H1 (cell line): ENCODE data around the gene EN1. TPM values are rescaled to one million over a fixed set of nuclear protein-coding genes. Genes with fewer than 3 reads are reported as not detected.

Source experiments
- CTCF ChIA-PET: fragments of 300-600 bp; sonication (Branson Sonifier 250); formaldehyde crosslinking; loops from one replicate; lab custom pipeline; 2021; ENCODE audit not compliant: partially characterized antibody; lab: Charles Lee
- POLR2A ChIA-PET: fragments of 300-600 bp; sonication (Branson Sonifier 250); formaldehyde crosslinking; loops from one replicate; lab custom pipeline; 2021; ENCODE audit warnings: inconsistent platforms; ENCODE audit not compliant: partially characterized antibody; lab: Charles Lee
- DNase-seq, 2 experiments: peaks; one replicate each; pipeline versions ENCODE4 v3.0.0 to v3.0.0-alpha.2; 2010 to 2022; ENCODE audit warnings: low spot score in 2 of 2, low read depth in 1 of 2, mixed read lengths in 1 of 2
- FAIRE-seq: peaks from 2 replicates; lab custom pipeline; 2011; peaks lifted over from hg19 to GRCh38; lab: Jason Lieb, UNC
- H2AFZ ChIP-seq: 2 replicates; pipeline ENCODE4 v1.8.1; 2012; ENCODE audit warnings: low read length, inconsistent platforms
- H2AK5ac ChIP-seq: 2 replicates; pipeline ENCODE4 v1.6.1; 2013; ENCODE audit warnings: low read depth, low read length
- H2BK120ac ChIP-seq: replicated peaks from 2 replicates; pipeline ENCODE3; 2013; ENCODE audit warnings: low read depth, low read length, inconsistent platforms
- H2BK12ac ChIP-seq: 2 replicates; pipeline ENCODE4 v1.6.1; 2013; ENCODE audit warnings: low read depth, low read length
- H2BK15ac ChIP-seq: 2 replicates; pipeline ENCODE4 v1.6.1; 2013; ENCODE audit warnings: low read length
- H2BK20ac ChIP-seq: 2 replicates; pipeline ENCODE4 v1.6.1; 2013; ENCODE audit warnings: low read length
- H2BK5ac ChIP-seq: 2 replicates; pipeline ENCODE4 v1.6.1; 2013; ENCODE audit warnings: low read depth, low read length
- H3K14ac ChIP-seq: 2 replicates; pipeline ENCODE4 v1.6.1; 2013; ENCODE audit warnings: inconsistent platforms; ENCODE audit not compliant: insufficient read length
- H3K18ac ChIP-seq: 2 replicates; pipeline ENCODE4 v1.6.1; 2013; ENCODE audit warnings: low read length; ENCODE audit errors: extremely low read depth
- H3K23ac ChIP-seq: 2 replicates; pipeline ENCODE4 v1.6.1; 2013; ENCODE audit warnings: inconsistent platforms; ENCODE audit not compliant: insufficient read length
- H3K23me2 ChIP-seq: 2 replicates; pipeline ENCODE4 v1.6.1; 2013; ENCODE audit warnings: low read depth, low read length
- H3K27ac ChIP-seq: 2 replicates; pipeline ENCODE4 v1.6.1; 2011; ENCODE audit warnings: low read depth, low read length, inconsistent platforms
- H3K27me3 ChIP-seq, 4 experiments: replicated peaks in 1 of 4; 1 replicate in 1 of 4; 2 replicates in 3 of 4; pipeline versions ENCODE4 v1.6.1 to v1.8.1; 2011 to 2013; ENCODE audit warnings: low read length in 3 of 4, mild to moderate bottlenecking in 3 of 4, inconsistent platforms in 2 of 4, mixed read lengths in 2 of 4, moderate library complexity in 1 of 4; ENCODE audit not compliant: control insufficient read depth in 3 of 4, insufficient read depth in 3 of 4; ENCODE audit errors: extremely low read depth in 1 of 4
- H3K36me3 ChIP-seq, 4 experiments: 2 replicates each; pipeline versions ENCODE4 v1.6.1 to v1.8.1; 2011 to 2013; ENCODE audit warnings: mild to moderate bottlenecking in 4 of 4, low read length in 3 of 4, moderate library complexity in 2 of 4, control low read depth in 1 of 4, inconsistent platforms in 1 of 4; ENCODE audit not compliant: insufficient read depth in 4 of 4, control insufficient read depth in 2 of 4
- H3K4ac ChIP-seq: replicated peaks from 2 replicates; pipeline ENCODE3; 2013; ENCODE audit warnings: low read length, low read depth, mixed read lengths, inconsistent platforms; ENCODE audit not compliant: insufficient read length
- H3K4me1 ChIP-seq, 4 experiments: replicated peaks in 1 of 4; 1 replicate in 1 of 4; 2 replicates in 3 of 4; pipeline versions ENCODE4 v1.6.1 to v1.8.1; 2011 to 2013; ENCODE audit warnings: low read length in 3 of 4, inconsistent platforms in 2 of 4, mixed read lengths in 1 of 4; ENCODE audit not compliant: insufficient read depth in 4 of 4, control insufficient read depth in 3 of 4
- H3K4me2 ChIP-seq, 2 experiments: 2 replicates each; pipeline versions ENCODE4 v1.6.1 to v1.8.1; 2011 to 2013; ENCODE audit warnings: low read depth in 2 of 2, low read length in 2 of 2, control low read depth in 1 of 2, inconsistent platforms in 1 of 2, mild to moderate bottlenecking in 1 of 2; ENCODE audit not compliant: insufficient read depth in 1 of 2
- H3K4me3 ChIP-seq, 4 experiments: fragments of 200-600, 300-600 bp in 1 of 4; sonication (generic), shearing (Covaris generic), sonication (Bioruptor Twin) in 1 of 4; 2 replicates each; pipeline versions ENCODE4 v1.5.1 to v1.8.1; 2011 to 2016; ENCODE audit warnings: low read length in 4 of 4, low read depth in 3 of 4, control low read depth in 2 of 4, inconsistent platforms in 2 of 4, mild to moderate bottlenecking in 2 of 4, mixed read lengths in 1 of 4, moderate library complexity in 1 of 4; ENCODE audit not compliant: insufficient read depth in 2 of 4; ENCODE audit errors: extremely low read depth in 1 of 4
- H3K56ac ChIP-seq: replicated peaks from 2 replicates; pipeline ENCODE3; 2013; ENCODE audit warnings: low read depth, mild to moderate bottlenecking, mixed read lengths, low read length, inconsistent platforms; ENCODE audit not compliant: insufficient read length
- H3K79me1 ChIP-seq: 2 replicates; pipeline ENCODE4 v1.6.1; 2013; ENCODE audit warnings: low read depth, low read length, control low read depth
- H3K79me2 ChIP-seq, 2 experiments: 2 replicates each; pipeline versions ENCODE4 v1.6.1 to v1.8.1; 2012 to 2013; ENCODE audit warnings: low read length in 2 of 2, mild to moderate bottlenecking in 2 of 2, inconsistent platforms in 1 of 2; ENCODE audit not compliant: insufficient read depth in 2 of 2, control insufficient read depth in 1 of 2
- H3K9ac ChIP-seq, 4 experiments: replicated peaks in 1 of 4; 1 replicate in 1 of 4; 2 replicates in 3 of 4; pipeline versions ENCODE4 v1.6.1 to v1.8.1; 2011 to 2013; ENCODE audit warnings: low read depth in 3 of 4, low read length in 3 of 4, control low read depth in 2 of 4, mild to moderate bottlenecking in 2 of 4, moderate library complexity in 2 of 4, inconsistent platforms in 1 of 4; ENCODE audit errors: extremely low read depth in 1 of 4
- H3K9me3 ChIP-seq, 2 experiments: 2 replicates each; pipeline versions ENCODE4 v1.6.1 to v1.8.1; 2012 to 2013; ENCODE audit warnings: mild to moderate bottlenecking in 2 of 2, moderate library complexity in 2 of 2, control low read depth in 1 of 2, inconsistent platforms in 1 of 2, low read depth in 1 of 2, low read length in 1 of 2, mixed read lengths in 1 of 2; ENCODE audit not compliant: insufficient read depth in 2 of 2
- H4K20me1 ChIP-seq, 2 experiments: replicated peaks in 1 of 2; 2 replicates each; pipeline versions ENCODE3 to v1.8.1; 2011 to 2013; ENCODE audit warnings: inconsistent platforms in 2 of 2, low read length in 2 of 2, mild to moderate bottlenecking in 1 of 2; ENCODE audit not compliant: insufficient read depth in 2 of 2, control insufficient read depth in 1 of 2
- H4K5ac ChIP-seq: 2 replicates; pipeline ENCODE4 v1.6.1; 2013; ENCODE audit warnings: low read length, low read depth, mixed read lengths, inconsistent platforms; ENCODE audit not compliant: insufficient read length
- H4K8ac ChIP-seq: 2 replicates; pipeline ENCODE4 v1.8.0; 2013; ENCODE audit warnings: mild to moderate bottlenecking, moderate library complexity, low read length, inconsistent platforms; ENCODE audit not compliant: insufficient read depth; ENCODE audit errors: extremely low read depth
- H4K91ac ChIP-seq: replicated peaks from 2 replicates; pipeline ENCODE3; 2013; ENCODE audit warnings: low read length, mixed read lengths, inconsistent platforms; ENCODE audit not compliant: insufficient read length
- NANOG ChIP-seq: IDR thresholded peaks from 2 replicates; pipeline ENCODE4 v1.6.1; 2011; ENCODE audit warnings: low read length, low read depth, mild to moderate bottlenecking, inconsistent platforms; ENCODE audit not compliant: insufficient read depth, poor library complexity, severe bottlenecking
- SIX5 ChIP-seq: IDR thresholded peaks from 2 replicates; pipeline ENCODE4 v1.6.1; 2011; ENCODE audit warnings: mild to moderate bottlenecking, low read depth, low read length
- USF2 ChIP-seq: IDR thresholded peaks from 2 replicates; pipeline ENCODE4 v1.6.1; 2011; ENCODE audit warnings: low read length, improper control_type of control experiment
- WGBS, 2 experiments: shearing (Covaris generic) in 1 of 2; methylation state at CpG; one replicate each; pipeline versions ENCODE4 v1.1.6 to v1.1.7; 2013 to 2015; ENCODE audit warnings: low lambda C conversion rate in 2 of 2, mixed read lengths in 2 of 2, inconsistent platforms in 1 of 2, low coverage in 1 of 2, missing lambda C conversion rate in 1 of 2; ENCODE audit not compliant: insufficient replicate concordance in 2 of 2, insufficient coverage in 1 of 2, insufficient read length in 1 of 2; ENCODE audit errors: extremely low coverage in 1 of 2, missing lambda C conversion rate in 1 of 2; 5-methylcytosine and 5-hydroxymethylcytosine counted together
- polyA plus RNA-seq, 7 experiments: library from polyadenylated mRNA; depleted of rRNA in 3 of 7; stranded (reverse) in 5 of 7; unstranded in 2 of 7; fragments of >200 nt in 5 of 7; fragments of 200-250 nt in 2 of 7; gene quantifications; 1 replicate in 5 of 7; 2 replicates in 1 of 7; 4 replicates in 1 of 7; pipeline versions ENCODE4 v1.2.1 to v1.2.3, GENCODE V29; 2011 to 2013; ENCODE audit warnings: missing spikeins in 2 of 7, mixed read lengths in 2 of 7
- total RNA-seq: library from RNA; stranded (reverse); fragmentation: NEBNext Ultra II Directional; extraction: Animal tissue kit (Norgen Biotek cat#: 25700); gene quantifications from 2 replicates; pipeline ENCODE4 v1.2.1, GENCODE V29; 2021
- TF ChIP-seq, protein P1 (sequence below), 3 experiments: IDR thresholded peaks; 1 replicate in 2 of 3; 2 replicates in 1 of 3; pipeline versions ENCODE4 v1.5.1 to v1.6.1; 2011; ENCODE audit warnings: low read length in 3 of 3, mild to moderate bottlenecking in 3 of 3, inconsistent platforms in 2 of 3, low read depth in 1 of 3, moderate library complexity in 1 of 3; ENCODE audit not compliant: insufficient read depth in 1 of 3; ENCODE audit errors: control extremely low read depth in 1 of 3

Gene EN1
- total and polyA plus RNA-seq, 2 of the 8 experiments (the other 6 are each of a cell fraction or from before 2014, with no cell fraction given) = not detected

DNA sequence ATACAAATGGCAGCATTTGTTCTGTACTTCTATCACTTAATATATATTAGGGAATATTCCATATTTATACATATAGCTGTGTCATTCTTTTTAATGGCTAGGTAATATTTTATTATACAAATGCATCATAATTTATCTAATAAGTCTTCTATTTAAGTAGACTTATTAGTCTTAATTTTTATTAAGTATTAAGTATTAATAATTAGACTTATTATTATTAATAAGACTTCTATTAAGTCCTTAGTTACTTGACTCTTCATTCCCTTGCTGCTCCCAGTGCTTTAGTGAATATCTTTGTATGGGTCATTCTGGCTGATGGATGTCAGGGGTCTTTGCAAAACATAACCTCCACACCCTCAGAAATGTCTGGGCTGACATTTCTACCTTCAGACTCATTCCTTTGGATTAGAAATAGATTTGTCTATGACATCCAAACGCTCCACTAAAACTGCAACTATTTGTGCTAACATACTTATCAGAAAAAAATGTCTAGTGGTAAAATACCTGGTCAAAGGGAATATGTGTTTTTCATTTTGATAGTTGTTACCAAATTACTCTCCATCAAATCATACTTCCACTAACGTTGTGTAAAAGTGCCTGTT is 35.8 kb downstream of the EN1 start:
- H3K4ac ChIP-seq = no peak overlapping the region
- no peak overlapping the region for H3K18ac ChIP-seq
- no peak overlapping the region for H2BK12ac ChIP-seq
- no peak overlapping the region for H4K91ac ChIP-seq
- H3K79me1 ChIP-seq = no peaks in the 10 kb centered on the region
- no peaks in the 10 kb centered on the region for H3K9me3 ChIP-seq
- ChIA-PET CTCF (interaction anchor here (1.3 kb wide), 1 partner anchor 21 kb away, joined by 3 read pairs; no protein-coding TSS in a partner anchor), POLR2A (interaction anchor here (1.0 kb wide), 1 partner anchor 9 kb away, joined by 3 read pairs; no protein-coding TSS in a partner anchor)
- no peak overlapping the region for H3K23ac ChIP-seq
- no peaks in the 10 kb centered on the region for H3K36me3 ChIP-seq
- H3K27ac ChIP-seq = no peak overlapping the region
- no peak overlapping the region for H3K9ac ChIP-seq
- no peak overlapping the region for H2BK5ac ChIP-seq
- H4K5ac ChIP-seq = no peak overlapping the region
- WGBS, 2 experiments = 76% methylated on average over 2 of the region's 2 CpGs; no CpG with 5 or more reads in 1 of the 2 experiments
- no peaks in the 10 kb centered on the region for H4K20me1 ChIP-seq
- no peak overlapping the region for H2BK15ac ChIP-seq
- 0 out of 2 replicates have a peak, but pooled peaks cover 2% of the 10 kb centered on the region for H3K23me2 ChIP-seq
- no peak overlapping the region for H3K4me3 ChIP-seq
- H3K79me2 ChIP-seq = no peaks in the 10 kb centered on the region
- H2AFZ ChIP-seq = no peak overlapping the region
- DNase-seq = no peak
- H2BK20ac ChIP-seq = no peak overlapping the region
- no peak overlapping the region for H3K56ac ChIP-seq
- no peak overlapping the region for H3K14ac ChIP-seq
- no peak overlapping the region for H3K4me2 ChIP-seq
- H3K27me3 ChIP-seq = peaks cover 0 to 8% (median 2%) of the 10 kb centered on the region in 4 experiments; a peak in 4 of 7 replicates
- FAIRE-seq = no peak
- no peak overlapping the region for H2AK5ac ChIP-seq
- no peak overlapping the region for H2BK120ac ChIP-seq
- H3K4me1 ChIP-seq = peaks cover 23 to 43% (median 28%) of the 10 kb centered on the region in 4 experiments
- TF ChIP-seq NANOG (no peak), SIX5 (no peak), USF2 (no peak)
- TF ChIP-seq, protein P1, sequence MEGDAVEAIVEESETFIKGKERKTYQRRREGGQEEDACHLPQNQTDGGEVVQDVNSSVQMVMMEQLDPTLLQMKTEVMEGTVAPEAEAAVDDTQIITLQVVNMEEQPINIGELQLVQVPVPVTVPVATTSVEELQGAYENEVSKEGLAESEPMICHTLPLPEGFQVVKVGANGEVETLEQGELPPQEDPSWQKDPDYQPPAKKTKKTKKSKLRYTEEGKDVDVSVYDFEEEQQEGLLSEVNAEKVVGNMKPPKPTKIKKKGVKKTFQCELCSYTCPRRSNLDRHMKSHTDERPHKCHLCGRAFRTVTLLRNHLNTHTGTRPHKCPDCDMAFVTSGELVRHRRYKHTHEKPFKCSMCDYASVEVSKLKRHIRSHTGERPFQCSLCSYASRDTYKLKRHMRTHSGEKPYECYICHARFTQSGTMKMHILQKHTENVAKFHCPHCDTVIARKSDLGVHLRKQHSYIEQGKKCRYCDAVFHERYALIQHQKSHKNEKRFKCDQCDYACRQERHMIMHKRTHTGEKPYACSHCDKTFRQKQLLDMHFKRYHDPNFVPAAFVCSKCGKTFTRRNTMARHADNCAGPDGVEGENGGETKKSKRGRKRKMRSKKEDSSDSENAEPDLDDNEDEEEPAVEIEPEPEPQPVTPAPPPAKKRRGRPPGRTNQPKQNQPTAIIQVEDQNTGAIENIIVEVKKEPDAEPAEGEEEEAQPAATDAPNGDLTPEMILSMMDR (IDR thresholded peaks at IDR 0.05; ENCODE audit: control extremely low read depth in 1 of 3, insufficient read depth in 1 of 3, low read depth in 1 of 3, low read length in 3 of 3) = no peak
- TF ChIP-seq, all 59 proteins: peak for 0
- no peak overlapping the region for H4K8ac ChIP-seq
